GM23248 (cell line): Measurements from ENCODE around the gene NSMF. TPM values are rescaled to one million over a fixed set of nuclear protein-coding genes. Genes with fewer than 3 reads are reported as not detected.
A peak's percentile ranks its signal among the peaks of the same experiment; 100 is the strongest.

Source experiments
- DNase-seq: peaks from one replicate; pipeline ENCODE4 v3.0.0-alpha.2; 2015
- H2AFZ ChIP-seq: fragments of 200-600 bp; sonication (generic); 2 replicates; pipeline ENCODE4 v1.6.1; 2016; ENCODE audit warnings: antibody characterized with exemption
- H3F3A ChIP-seq: fragments of 200-600 bp; sonication (generic); 2 replicates; pipeline ENCODE4 v1.6.1; 2016; ENCODE audit warnings: mild to moderate bottlenecking, antibody characterized with exemption, mixed run types; ENCODE audit not compliant: insufficient read depth
- H3K27ac ChIP-seq: fragments of 200-600 bp; sonication (generic); 2 replicates; pipeline ENCODE4 v1.5.1; 2016; ENCODE audit warnings: mild to moderate bottlenecking
- H3K27me3 ChIP-seq: fragments of 200-600 bp; sonication (generic); replicated peaks from 2 replicates; pipeline ENCODE4 v1.6.1; 2016; ENCODE audit warnings: mild to moderate bottlenecking; ENCODE audit not compliant: insufficient read depth
- H3K36me3 ChIP-seq: fragments of 200-600 bp; sonication (generic); 2 replicates; pipeline ENCODE4 v1.6.1; 2016; ENCODE audit warnings: low read depth, mild to moderate bottlenecking
- H3K4me1 ChIP-seq: fragments of 200-600 bp; sonication (generic); 2 replicates; pipeline ENCODE4 v1.6.1; 2016; ENCODE audit warnings: mild to moderate bottlenecking; ENCODE audit not compliant: insufficient read depth
- H3K4me2 ChIP-seq: fragments of 200-600 bp; sonication (generic); one replicate; pipeline ENCODE4 v1.6.1; 2016; ENCODE audit warnings: mild to moderate bottlenecking; ENCODE audit not compliant: unreplicated experiment
- H3K4me3 ChIP-seq: fragments of 200-600 bp; sonication (generic); 2 replicates; pipeline ENCODE4 v1.5.1; 2016; ENCODE audit warnings: mild to moderate bottlenecking
- H3K79me2 ChIP-seq: fragments of 200-600 bp; sonication (generic); 2 replicates; pipeline ENCODE4 v1.6.1; 2016; ENCODE audit warnings: mild to moderate bottlenecking; ENCODE audit not compliant: insufficient read depth
- H3K9ac ChIP-seq: fragments of 200-600 bp; sonication (generic); 2 replicates; pipeline ENCODE4 v1.6.1; 2016; ENCODE audit warnings: mild to moderate bottlenecking
- H3K9me2 ChIP-seq: fragments of 200-600 bp; sonication (generic); 2 replicates; pipeline ENCODE4 v1.6.1; 2016; ENCODE audit warnings: mixed run types, mild to moderate bottlenecking, moderate library complexity; ENCODE audit not compliant: insufficient read depth
- H3K9me3 ChIP-seq: fragments of 200-600 bp; sonication (generic); one replicate; pipeline ENCODE4 v1.6.1; 2017; ENCODE audit warnings: low read depth
- H4K20me1 ChIP-seq: fragments of 200-600 bp; sonication (generic); 2 replicates; pipeline ENCODE4 v1.6.0; 2016; ENCODE audit not compliant: insufficient read depth
- EZH2 ChIP-seq: fragments of 200-600 bp; sonication (generic); IDR thresholded peaks from 2 replicates; pipeline ENCODE4 v1.6.1; 2018; ENCODE audit warnings: antibody characterized with exemption, mild to moderate bottlenecking; ENCODE audit not compliant: insufficient read depth, poor library complexity, severe bottlenecking
- EZH2phosphoT487 ChIP-seq: fragments of 200-600 bp; sonication (generic); IDR thresholded peaks from 2 replicates; pipeline ENCODE4 v1.6.1; 2018; ENCODE audit warnings: antibody characterized with exemption, moderate library complexity, mild to moderate bottlenecking, low read depth; ENCODE audit not compliant: insufficient read depth
- WGBS, 2 experiments: methylation state at CpG; one replicate each; pipeline ENCODE4 v1.1.6; 2015 to 2017; ENCODE audit warnings: low lambda C conversion rate in 2 of 2, low coverage in 1 of 2; ENCODE audit errors: missing lambda C conversion rate in 2 of 2; 5-methylcytosine and 5-hydroxymethylcytosine counted together
- in situ Hi-C: fragments of 300-500 bp; cut with MboI; formaldehyde crosslinking; loops from 2 replicates; pipeline ENCODE4 v1.15.0; 2020
- polyA plus RNA-seq: library from polyadenylated mRNA; unstranded; fragments of >200 nt; fragmentation: Nextera tagmentation; extraction: Ambion mirVana; gene quantifications from 2 replicates; pipeline ENCODE4 v1.2.1, GENCODE V29; 2016
- total RNA-seq: library from RNA; depleted of rRNA; stranded (reverse); fragments of >200 nt; shearing (Covaris generic); gene quantifications from 2 replicates; pipeline ENCODE4 v1.2.3, GENCODE V29; 2014

Gene NSMF
- total and polyA plus RNA-seq, 2 experiments from 2014 or later: 13.5 to 29.1 TPM

DNA sequence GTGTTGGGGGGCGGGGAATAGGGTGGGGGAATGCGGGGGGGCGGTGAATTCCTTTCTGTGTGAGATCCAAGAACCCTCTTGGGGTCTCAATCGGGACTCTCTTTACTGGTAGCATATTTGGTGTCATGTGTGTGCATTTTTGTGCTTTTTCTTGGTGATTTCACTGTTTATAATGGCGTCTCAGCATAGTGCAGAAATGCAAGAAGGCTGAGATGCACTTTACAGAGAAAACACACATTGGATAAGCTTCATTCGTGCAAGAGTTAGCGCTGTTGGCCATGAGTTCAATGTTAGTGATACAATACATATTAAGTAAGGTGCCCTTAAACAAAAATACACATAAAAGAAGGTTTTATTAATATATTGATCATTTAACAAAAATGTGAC lies 17.2 kb downstream of the NSMF start:
- no peak for TF ChIP-seq EZH2phosphoT487
- no peak for TF ChIP-seq EZH2
- H4K20me1 ChIP-seq: no peaks in the 10 kb centered on the region
- no peaks in the 10 kb centered on the region for H3K79me2 ChIP-seq
- 18 to 24% methylated on average over 5 to 7 of the region's 7 CpGs for WGBS, 2 experiments
- in situ Hi-C loops: no loop called here
- H2AFZ ChIP-seq: no peak overlapping the region
- H3K4me2 ChIP-seq: no peak overlapping the region
- H3F3A ChIP-seq: peaks cover 7% of the 10 kb centered on the region; the same call in 1 of the 2 replicates
- no peak overlapping the region for H3K9ac ChIP-seq
- H3K9me3 ChIP-seq: no peaks in the 10 kb centered on the region
- DNase-seq: no peak
- no peaks in the 10 kb centered on the region for H3K9me2 ChIP-seq
- no peaks in the 10 kb centered on the region for H3K27me3 ChIP-seq
- H3K4me1 ChIP-seq: peaks cover 19% of the 10 kb centered on the region
- H3K4me3 ChIP-seq: no peak overlapping the region
- H3K36me3 ChIP-seq: no peaks in the 10 kb centered on the region
- H3K27ac ChIP-seq: no peak overlapping the region

DNA sequence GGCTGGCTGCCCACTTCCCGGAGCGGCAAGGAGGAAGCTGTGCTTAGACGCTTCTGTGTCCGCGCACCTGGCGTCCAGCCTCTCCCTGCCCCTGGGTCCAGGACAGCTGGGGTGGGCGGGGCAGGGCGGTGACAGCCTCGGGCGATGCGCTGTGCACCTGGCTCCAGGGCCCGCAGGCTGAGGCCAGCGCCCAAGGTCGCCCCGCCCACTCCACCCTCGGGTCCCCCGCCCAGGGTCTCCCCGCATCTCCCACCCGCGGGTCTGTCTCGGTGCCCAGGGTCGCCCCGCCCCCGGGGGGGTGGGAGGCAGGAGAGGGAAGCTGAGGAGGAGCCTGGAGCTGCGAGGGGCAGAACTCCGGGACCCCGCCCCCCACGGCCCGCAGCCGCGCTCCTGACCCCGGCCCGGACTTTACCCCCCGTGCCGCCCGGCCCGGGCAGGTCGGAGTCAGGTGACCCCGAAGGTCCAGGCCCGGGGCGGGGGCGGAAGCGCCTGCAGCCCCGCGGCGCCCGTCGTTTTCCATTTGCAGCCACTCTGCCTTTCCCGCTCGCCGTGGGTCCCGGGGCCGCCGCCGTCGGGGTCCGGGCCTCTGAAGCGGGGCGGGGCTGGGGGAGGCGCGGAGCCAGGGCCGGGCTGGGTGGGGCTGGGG lies 17.7 kb downstream of the NSMF start, which contains the start of gene ENTPD8:
ENTPD8 (minus strand) TSS at position 69 of the 646 bp plus-strand sequence. CDS start 3,072 bp downstream, outside the sequence.
- peak within 1 kb of the TSS; percentile 68 for H3K4me2 ChIP-seq
- no peak for TF ChIP-seq EZH2phosphoT487
- TF ChIP-seq EZH2: no peak
- no peaks in the 10 kb centered on the region for H3K9me3 ChIP-seq
- H3K4me1 ChIP-seq: peaks cover 14% of the 10 kb centered on the region
- H3K4me3 ChIP-seq: 0 out of 2 replicates have a peak within 1 kb of the TSS, but pooled peaks have one; percentile 26
- no peaks in the 10 kb centered on the region for H3K27me3 ChIP-seq
- no peaks in the 10 kb centered on the region for H3K36me3 ChIP-seq
- in situ Hi-C loops: no loop called here
- no peaks in the 10 kb centered on the region for H3K79me2 ChIP-seq
- H3K27ac ChIP-seq: no peak within 1 kb of the TSS
- H4K20me1 ChIP-seq: no peaks in the 10 kb centered on the region
- no peak within 1 kb of the TSS for H2AFZ ChIP-seq
- DNase-seq: peak; percentile 28
- H3F3A ChIP-seq: peaks cover 2% of the 10 kb centered on the region; the same call in 1 of the 2 replicates
- no peak within 1 kb of the TSS for H3K9ac ChIP-seq
- H3K9me2 ChIP-seq: no peaks in the 10 kb centered on the region
- WGBS, 2 experiments: 1 to 3% methylated on average over 23 to 52 of the region's 62 CpGs

GRCh38 chr9:137439158-137439714 lies 19.9 kb downstream of the NSMF start:
- H3K9ac ChIP-seq: no peak overlapping the region
- H2AFZ ChIP-seq: no peak overlapping the region
- WGBS, 2 experiments: 62 to 65% methylated on average over 18 of the region's 18 CpGs
- TF ChIP-seq EZH2phosphoT487 (no peak), EZH2 (no peak)
- no peaks in the 10 kb centered on the region for H3K36me3 ChIP-seq
- H3K27ac ChIP-seq: no peak overlapping the region
- H3K4me2 ChIP-seq: no peak overlapping the region
- DNase-seq: no peak
- H3K9me2 ChIP-seq: no peaks in the 10 kb centered on the region
- H4K20me1 ChIP-seq: no peaks in the 10 kb centered on the region
- no peak overlapping the region for H3K4me3 ChIP-seq
- in situ Hi-C loops: no loop called here
- no peaks in the 10 kb centered on the region for H3F3A ChIP-seq
- H3K79me2 ChIP-seq: no peaks in the 10 kb centered on the region
- H3K9me3 ChIP-seq: no peaks in the 10 kb centered on the region
- no peaks in the 10 kb centered on the region for H3K27me3 ChIP-seq
- H3K4me1 ChIP-seq: no peaks in the 10 kb centered on the region

- Histone ChIP-seq H3K9me3 (no peaks in the 10 kb centered on the region), H3K27ac (no peak overlapping the region), H4K20me1 (no peaks in the 10 kb centered on the region), H3K4me2 (no peak overlapping the region), H3K27me3 (no peaks in the 10 kb centered on the region), H3K9me2 (no peaks in the 10 kb centered on the region), H2AFZ (no peak overlapping the region), H3K9ac (no peak overlapping the region), H3K79me2 (no peaks in the 10 kb centered on the region), H3K4me3 (no peak overlapping the region), H3K36me3 (no peaks in the 10 kb centered on the region), H3F3A (no peaks in the 10 kb centered on the region), H3K4me1 (no peaks in the 10 kb centered on the region)
- WGBS, 2 experiments: 60 to 62% methylated on average over 9 to 20 of the region's 22 CpGs
- TF ChIP-seq EZH2 (no peak), EZH2phosphoT487 (no peak)
- DNase-seq: no peak
- in situ Hi-C loops: no loop called here
Measured at GRCh38 chr9:137438591-137439157, 20.5 kb downstream of the NSMF start.
